ENCODE data around the gene ZPBP2. TPM values are rescaled to one million over a fixed set of nuclear protein-coding genes. Genes with fewer than 3 reads are reported as not detected.

ZPBP2 gene
- polyA plus RNA-seq, 3 donors = not detected

Other genes with a start within 250 kb of the ZPBP2 start
- 10 to 100 TPM in 2 of 3 donors, 1 to 10 TPM in 1; 8.2 to 13.1 (median 13.0) TPM for gene PPP1R1B, start 241.2 kb upstream of the ZPBP2 start, polyA plus RNA-seq (ENCODE audit: insufficient read length in 3 of 3)
- 10 to 100 TPM; 47.2 to 52.1 (median 51.6) TPM for gene STARD3, start 231.1 kb upstream of the ZPBP2 start, polyA plus RNA-seq (ENCODE audit: insufficient read length in 3 of 3)
- gene TCAP, start 202.9 kb upstream of the ZPBP2 start, polyA plus RNA-seq (ENCODE audit: insufficient read length in 3 of 3) = 1 to 10 TPM; 1.2 to 2.2 (median 1.6) TPM
- 1 to 10 TPM; 1.3 to 2.8 (median 2.4) TPM for gene PNMT, start 199.7 kb upstream of the ZPBP2 start, polyA plus RNA-seq (ENCODE audit: insufficient read length in 3 of 3)
- 10 to 100 TPM; 32.1 to 50.8 (median 37.2) TPM for gene PGAP3, start 180.1 kb upstream of the ZPBP2 start, polyA plus RNA-seq (ENCODE audit: insufficient read length in 3 of 3)
- gene ERBB2, start 168.1 kb upstream of the ZPBP2 start, polyA plus RNA-seq (ENCODE audit: insufficient read length in 3 of 3) = 100 to 1,000 TPM; 158 to 183 (median 165) TPM
- gene MIEN1, start 137.7 kb upstream of the ZPBP2 start, polyA plus RNA-seq (ENCODE audit: insufficient read length in 3 of 3) = 10 to 100 TPM; 31.9 to 34.9 (median 34.8) TPM
- 10 to 100 TPM; 32.3 to 58.0 (median 36.9) TPM for gene GRB7, start 130.3 kb upstream of the ZPBP2 start, polyA plus RNA-seq (ENCODE audit: insufficient read length in 3 of 3)
- under 1 TPM; 0.11 to 0.30 (median 0.23) TPM for gene IKZF3, start 3.9 kb upstream of the ZPBP2 start, polyA plus RNA-seq (ENCODE audit: insufficient read length in 3 of 3)
- gene GSDMB, start 50.4 kb downstream of the ZPBP2 start, polyA plus RNA-seq (ENCODE audit: insufficient read length in 3 of 3) = 10 to 100 TPM; 11.8 to 27.9 (median 13.8) TPM
- gene ORMDL3, start 59.4 kb downstream of the ZPBP2 start, polyA plus RNA-seq (ENCODE audit: insufficient read length in 3 of 3) = 10 to 100 TPM; 87.8 to 92.0 (median 88.8) TPM
- under 1 TPM in 1 of 3 donors, not detected in 2; 0.11 TPM for gene LRRC3C, start 59.5 kb downstream of the ZPBP2 start, polyA plus RNA-seq (ENCODE audit: insufficient read length in 3 of 3)
- gene GSDMA, start 94.8 kb downstream of the ZPBP2 start, polyA plus RNA-seq (ENCODE audit: insufficient read length in 3 of 3) = 1 to 10 TPM in 2 of 3 donors, under 1 TPM in 1; 0.64 to 2.8 (median 2.5) TPM
- 100 to 1,000 TPM; 109 to 129 (median 110) TPM for gene PSMD3, start 112.6 kb downstream of the ZPBP2 start, polyA plus RNA-seq (ENCODE audit: insufficient read length in 3 of 3)
- not detected for gene CSF3, start 147.2 kb downstream of the ZPBP2 start, polyA plus RNA-seq (ENCODE audit: insufficient read length in 3 of 3)
- gene MED24, start 186.2 kb downstream of the ZPBP2 start, polyA plus RNA-seq (ENCODE audit: insufficient read length in 3 of 3) = 100 to 1,000 TPM in 2 of 3 donors, 10 to 100 TPM in 1; 97.1 to 139 (median 105) TPM
- gene THRA, start 194.8 kb downstream of the ZPBP2 start, polyA plus RNA-seq (ENCODE audit: insufficient read length in 3 of 3) = 10 to 100 TPM; 46.9 to 57.1 (median 51.1) TPM
- 1 to 10 TPM; 3.2 to 4.7 (median 3.7) TPM for gene NR1D1, start 232.4 kb downstream of the ZPBP2 start, polyA plus RNA-seq (ENCODE audit: insufficient read length in 3 of 3)

All from renal cortex interstitium (tissue), 3 donors.